GM12878 (cell line): ENCODE results near the gene SLC35A5. TPM values are rescaled to one million over a fixed set of nuclear protein-coding genes. Genes with fewer than 3 reads are reported as not detected.

Source experiments
- ATAC-seq: fragments of 200-7000 bp; cut with Tn5 transposase; 3 replicates; pipeline ENCODE4 v1.9.1; 2020; ENCODE audit warnings: mild to moderate bottlenecking, moderate library complexity
- BruUV-seq: library from RNA; stranded (reverse); fragments of 400-500 nt; replicated peaks from 2 replicates; lab custom pipeline; 2021; lab: Mats Ljungman, UMichigan
- CTCF ChIA-PET: fragments of 300-600 bp; sonication (Branson Sonifier 250); formaldehyde crosslinking; extraction: SDS; loops from one replicate; lab custom pipeline; 2021; ENCODE audit warnings: inconsistent platforms; lab: Yijun Ruan, JAX
- POLR2A ChIA-PET: fragments of 350-600 bp; formaldehyde crosslinking; extraction: SDS; loops from one replicate; lab custom pipeline; 2021; ENCODE audit warnings: inconsistent platforms; lab: Charles Lee
- RAD21 ChIA-PET: fragments of 300-600 bp; sonication (Branson Sonifier 250); formaldehyde crosslinking; loops from one replicate; lab custom pipeline; 2023; ENCODE audit warnings: antibody characterized with exemption; ENCODE audit not compliant: unreplicated experiment; lab: Charles Lee
- SMC1A ChIA-PET: fragments of 300-600 bp; sonication (Branson Sonifier 250); formaldehyde crosslinking; loops from one replicate; lab custom pipeline; 2023; ENCODE audit not compliant: unreplicated experiment, uncharacterized antibody; lab: Charles Lee
- DNase-seq: peaks from one replicate; pipeline ENCODE4 v3.0.0-alpha.2; 2011; ENCODE audit warnings: low read depth, low spot score
- FAIRE-seq: peaks from 3 replicates; lab custom pipeline; 2011; peaks lifted over from hg19 to GRCh38; lab: Jason Lieb, UNC
- H2AFZ ChIP-seq: 2 replicates; pipeline ENCODE4 v1.6.0; 2011; ENCODE audit warnings: low read depth, low read length, control low read depth; ENCODE audit not compliant: control insufficient read depth
- H3K27ac ChIP-seq: 2 replicates; pipeline ENCODE4 v1.5.1; 2011; ENCODE audit warnings: control low read depth; ENCODE audit not compliant: control insufficient read depth, insufficient read depth
- H3K27me3 ChIP-seq, 2 experiments: replicated peaks in 1 of 2; 2 replicates each; pipeline versions ENCODE4 v1.6.0 to v1.6.1; 2011; ENCODE audit warnings: low read length in 1 of 2; ENCODE audit not compliant: control insufficient read depth in 2 of 2, insufficient read depth in 2 of 2
- H3K36me3 ChIP-seq, 2 experiments: 2 replicates each; pipeline ENCODE4 v1.5.1; 2011; ENCODE audit warnings: low read length in 1 of 2; ENCODE audit not compliant: control insufficient read depth in 2 of 2, insufficient read depth in 2 of 2
- H3K4me1 ChIP-seq: 2 replicates; pipeline ENCODE4 v1.6.1; 2011; ENCODE audit warnings: mild to moderate bottlenecking, low read length, moderate library complexity, mixed read lengths; ENCODE audit not compliant: control insufficient read depth, insufficient read depth
- H3K4me2 ChIP-seq: 2 replicates; pipeline ENCODE4 v1.6.0; 2011; ENCODE audit warnings: control low read depth; ENCODE audit not compliant: control insufficient read depth, insufficient read depth
- H3K4me3 ChIP-seq: fragments of 200-600 bp; sonication (generic); 2 replicates; pipeline ENCODE4 v1.5.1; 2016
- H3K79me2 ChIP-seq: 2 replicates; pipeline ENCODE4 v1.6.0; 2011; ENCODE audit warnings: low read length; ENCODE audit not compliant: control insufficient read depth, insufficient read depth
- H3K9ac ChIP-seq: 2 replicates; pipeline ENCODE4 v1.8.0; 2011; ENCODE audit warnings: low read length, control low read depth, mixed read lengths; ENCODE audit not compliant: control insufficient read depth, insufficient read depth
- H3K9me3 ChIP-seq: replicated peaks from 3 replicates; pipeline ENCODE4 v1.5.1; 2011; ENCODE audit warnings: mild to moderate bottlenecking, low read length; ENCODE audit not compliant: control insufficient read depth, insufficient read depth
- H4K20me1 ChIP-seq: 2 replicates; pipeline ENCODE4 v1.6.0; 2011; ENCODE audit not compliant: control insufficient read depth, insufficient read depth
- ASH2L ChIP-seq: fragments of 300-600, 200-600 bp; sonication (generic); IDR thresholded peaks from 2 replicates; pipeline ENCODE4 v1.6.1; 2017; ENCODE audit warnings: low read depth, mild to moderate bottlenecking, borderline replicate concordance
- BCL11A ChIP-seq: IDR thresholded peaks from 2 replicates; pipeline ENCODE4 v1.6.1; 2011; ENCODE audit warnings: low read depth, low read length
- CBX5 ChIP-seq: sonication (generic); IDR thresholded peaks from 2 replicates; pipeline ENCODE4 v1.6.1; 2016; ENCODE audit warnings: low read depth, moderate library complexity, mild to moderate bottlenecking, inconsistent platforms
- MEF2A ChIP-seq: IDR thresholded peaks from 2 replicates; pipeline ENCODE4 v1.6.1; 2011; ENCODE audit warnings: low read depth, mild to moderate bottlenecking, low read length, moderate library complexity; ENCODE audit not compliant: insufficient read depth
- MTA2 ChIP-seq: fragments of 450-650 bp; IDR thresholded peaks from 2 replicates; pipeline ENCODE4 v1.6.1; 2016; ENCODE audit warnings: low read depth, mild to moderate bottlenecking, moderate library complexity
- NR2C1 ChIP-seq: fragments of 450-650 bp; IDR thresholded peaks from 2 replicates; pipeline ENCODE4 v1.6.1; 2017; ENCODE audit warnings: antibody characterized with exemption, mild to moderate bottlenecking, moderate library complexity
- RAD51 ChIP-seq: fragments of 450-650 bp; IDR thresholded peaks from 2 replicates; pipeline ENCODE4 v1.6.1; 2016; ENCODE audit warnings: moderate library complexity, mild to moderate bottlenecking, inconsistent platforms
- SMAD5 ChIP-seq: IDR thresholded peaks from 2 replicates; pipeline ENCODE4 v1.6.1; 2016; ENCODE audit warnings: antibody characterized with exemption, low read depth
- SMARCA5 ChIP-seq: fragments of 450-650 bp; IDR thresholded peaks from 2 replicates; pipeline ENCODE4 v1.6.1; 2017; ENCODE audit warnings: mild to moderate bottlenecking
- STAT1 ChIP-seq: fragments of 450-650 bp; conservative IDR thresholded peaks from 2 replicates; pipeline ENCODE4 v1.6.1; 2014; ENCODE audit warnings: antibody characterized with exemption, mild to moderate bottlenecking
- SUPT20H ChIP-seq: IDR thresholded peaks from 2 replicates; pipeline ENCODE4 v1.6.1; 2011; ENCODE audit warnings: low read depth, mild to moderate bottlenecking, low read length, moderate library complexity, borderline replicate concordance; ENCODE audit not compliant: control insufficient read depth
- TCF12 ChIP-seq: IDR thresholded peaks from 2 replicates; pipeline ENCODE4 v1.6.1; 2011; ENCODE audit warnings: low read depth, mild to moderate bottlenecking, low read length
- YY1 ChIP-seq: IDR thresholded peaks from 2 replicates; pipeline ENCODE4 v1.6.1; 2011; ENCODE audit warnings: low read depth, mild to moderate bottlenecking, low read length
- whole genome bisulfite sequencing: methylation state at CpG from one replicate; pipeline ENCODE4 v1.1.6; 2016; ENCODE audit warnings: low lambda C conversion rate; ENCODE audit not compliant: insufficient replicate concordance, insufficient coverage; ENCODE audit errors: missing lambda C conversion rate; 5-methylcytosine and 5-hydroxymethylcytosine counted together
- in situ Hi-C: fragments of 300-500 bp; cut with MboI; formaldehyde crosslinking; loops from 9 replicates; pipeline ENCODE4 v1.14.3; 2018; ENCODE audit warnings: mixed read lengths
- intact Hi-C: fragments of 100-400 bp; cut with micrococcal nuclease; formaldehyde crosslinking; loops from one replicate; pipeline ENCODE4 v1.14.2; 2022; ENCODE audit not compliant: unreplicated experiment
- polyA plus RNA-seq, 11 experiments: library from polyadenylated mRNA; depleted of rRNA in 4 of 11; unstranded in 6 of 11; stranded (reverse) in 5 of 11; fragments of >200 nt; fragmentation: Nextera tagmentation in 4 of 11; fragmentation: Illumina TruSeq in 1 of 11; extraction: Ambion mirVana in 4 of 11; extraction: Trizol in 1 of 11; gene quantifications; 1 replicate in 1 of 11; 2 replicates in 10 of 11; pipeline versions ENCODE4 v1.2.1 to v1.2.3, GENCODE V29; 2011 to 2016; ENCODE audit warnings: inconsistent platforms in 2 of 11, missing spikeins in 2 of 11, low read depth in 1 of 11
- total RNA-seq, 4 experiments: library from RNA; depleted of rRNA in 3 of 4; stranded (reverse); fragments of >200 nt in 3 of 4; fragmentation: Illumina TruSeq in 1 of 4; extraction: Trizol in 1 of 4; gene quantifications; 2 replicates each; pipeline versions ENCODE4 v1.2.1 to v1.2.3, GENCODE V29; 2013 to 2021
- TF ChIP-seq, protein P1 (sequence below): fragments of 450-650 bp; IDR thresholded peaks from 2 replicates; pipeline ENCODE4 v1.6.1; 2018; ENCODE audit warnings: mild to moderate bottlenecking, low read depth, moderate library complexity; ENCODE audit not compliant: partially characterized antibody
- TF ChIP-seq, protein P2 (sequence below): fragments of 450-650 bp; IDR thresholded peaks from 2 replicates; pipeline ENCODE4 v1.6.1; 2017; ENCODE audit warnings: mild to moderate bottlenecking, moderate library complexity
- TF ChIP-seq, protein P3 (sequence below): fragments of 450-650 bp; IDR thresholded peaks from 2 replicates; pipeline ENCODE4 v1.6.1; 2016; ENCODE audit warnings: mild to moderate bottlenecking

SLC35A5 gene
- total and polyA plus RNA-seq, 10 of the 15 experiments (the other 5 are each of a cell fraction or from before 2014, with no cell fraction given): 10.9 to 38.1 (median 16.0) TPM

DNA sequence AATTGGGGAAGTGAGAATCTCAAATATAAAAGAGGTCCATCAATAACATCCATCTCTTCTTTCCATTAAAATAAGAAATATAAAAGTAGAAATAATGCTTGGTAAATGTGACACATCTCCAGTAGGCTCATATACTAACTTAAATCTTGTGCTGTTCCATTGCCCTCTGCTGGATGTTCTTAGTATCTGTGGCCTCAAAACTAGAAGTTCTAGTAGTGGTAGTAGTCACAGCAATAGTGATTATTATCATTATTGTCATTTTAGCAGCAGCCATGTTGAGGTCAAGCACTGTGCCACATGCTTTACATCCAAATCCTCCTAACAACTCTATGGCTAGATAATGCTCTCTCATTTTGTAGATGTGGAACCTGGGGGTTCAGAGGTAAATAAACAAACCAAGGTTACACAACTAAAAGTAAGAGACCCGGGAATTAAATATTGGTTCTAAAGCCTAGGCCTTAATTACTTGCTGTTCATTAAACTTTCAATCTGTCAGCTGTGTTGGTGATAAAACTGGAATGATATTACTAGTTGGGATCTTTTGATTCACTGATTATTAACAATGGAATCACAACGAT is 42.3 kb upstream of the SLC35A5 start:
- FAIRE-seq (peak; percentile 73), ATAC-seq (peak; percentile 83), DNase-seq (peak; percentile 68)
- intact Hi-C loops: loop anchor here (1.0 to 5.0 kb wide), 8 partner anchors 37 to 407 kb away; no protein-coding TSS in a partner anchor
- in situ Hi-C loops: loop anchor here (5.0 kb wide), 2 partner anchors 197 to 407 kb away; no protein-coding TSS in a partner anchor
- peaks cover 5% of the 10 kb centered on the region; the same call in 2 of the 3 replicates for H3K9me3 ChIP-seq
- H3K36me3 ChIP-seq: no peaks in the 10 kb centered on the region
- no peak overlapping the region for H2AFZ ChIP-seq
- RAD21 ChIA-PET: interaction anchor here (1.0 to 3.5 kb wide), 20 partner anchors 19 to 408 kb away, joined by 3 to 29 read pairs (median 5); partner anchors contain the start of genes BTLA, CD200 and SLC9C1
- BruUV-seq: no TSS peak
- SMC1A ChIA-PET: interaction anchor here (0.8 to 6.9 kb wide), 32 partner anchors 12 to 650 kb away, joined by 3 to 60 read pairs (median 6); partner anchors contain the start of genes BTLA, CD200 and SLC9C1
- no peak overlapping the region for H3K4me2 ChIP-seq
- no peaks in the 10 kb centered on the region; the same call in 1 of the 2 replicates for H3K79me2 ChIP-seq
- CTCF ChIA-PET: interaction anchor here (0.6 to 6.6 kb wide), 26 partner anchors 11 to 413 kb away, joined by 3 to 76 read pairs (median 4); partner anchors contain the start of genes CD200 and SLC9C1
- H3K4me1 ChIP-seq: peaks cover 4% of the 10 kb centered on the region; the same call in 1 of the 2 replicates
- POLR2A ChIA-PET: interaction anchor here (0.9 to 1.3 kb wide), 4 partner anchors 31 to 226 kb away, joined by 3 read pairs; no protein-coding TSS in a partner anchor
- no peaks in the 10 kb centered on the region for H4K20me1 ChIP-seq
- WGBS: 93% methylated on average over 2 of the region's 2 CpGs
- H3K4me3 ChIP-seq: no peak overlapping the region
- H3K27ac ChIP-seq: peak overlapping the region; percentile 54
- H3K27me3 ChIP-seq: no peaks in the 10 kb centered on the region
- no peak overlapping the region for H3K9ac ChIP-seq
- TF ChIP-seq, protein P1, sequence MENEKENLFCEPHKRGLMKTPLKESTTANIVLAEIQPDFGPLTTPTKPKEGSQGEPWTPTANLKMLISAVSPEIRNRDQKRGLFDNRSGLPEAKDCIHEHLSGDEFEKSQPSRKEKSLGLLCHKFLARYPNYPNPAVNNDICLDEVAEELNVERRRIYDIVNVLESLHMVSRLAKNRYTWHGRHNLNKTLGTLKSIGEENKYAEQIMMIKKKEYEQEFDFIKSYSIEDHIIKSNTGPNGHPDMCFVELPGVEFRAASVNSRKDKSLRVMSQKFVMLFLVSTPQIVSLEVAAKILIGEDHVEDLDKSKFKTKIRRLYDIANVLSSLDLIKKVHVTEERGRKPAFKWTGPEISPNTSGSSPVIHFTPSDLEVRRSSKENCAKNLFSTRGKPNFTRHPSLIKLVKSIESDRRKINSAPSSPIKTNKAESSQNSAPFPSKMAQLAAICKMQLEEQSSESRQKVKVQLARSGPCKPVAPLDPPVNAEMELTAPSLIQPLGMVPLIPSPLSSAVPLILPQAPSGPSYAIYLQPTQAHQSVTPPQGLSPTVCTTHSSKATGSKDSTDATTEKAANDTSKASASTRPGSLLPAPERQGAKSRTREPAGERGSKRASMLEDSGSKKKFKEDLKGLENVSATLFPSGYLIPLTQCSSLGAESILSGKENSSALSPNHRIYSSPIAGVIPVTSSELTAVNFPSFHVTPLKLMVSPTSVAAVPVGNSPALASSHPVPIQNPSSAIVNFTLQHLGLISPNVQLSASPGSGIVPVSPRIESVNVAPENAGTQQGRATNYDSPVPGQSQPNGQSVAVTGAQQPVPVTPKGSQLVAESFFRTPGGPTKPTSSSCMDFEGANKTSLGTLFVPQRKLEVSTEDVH: no peak
- TF ChIP-seq RAD51 (no peak), TCF12 (no peak), MEF2A (peak; percentile 20; the same call in 1 of the 2 replicates), STAT1 (no peak), YY1 (peak; percentile 75; the same call in 1 of the 2 replicates), SUPT20H (no peak), NR2C1 (no peak), ASH2L (no peak), MTA2 (no peak), CBX5 (peak; percentile 46; the same call in 1 of the 2 replicates), SMARCA5 (no peak), BCL11A (no peak), SMAD5 (no peak)
- TF ChIP-seq, protein P2, sequence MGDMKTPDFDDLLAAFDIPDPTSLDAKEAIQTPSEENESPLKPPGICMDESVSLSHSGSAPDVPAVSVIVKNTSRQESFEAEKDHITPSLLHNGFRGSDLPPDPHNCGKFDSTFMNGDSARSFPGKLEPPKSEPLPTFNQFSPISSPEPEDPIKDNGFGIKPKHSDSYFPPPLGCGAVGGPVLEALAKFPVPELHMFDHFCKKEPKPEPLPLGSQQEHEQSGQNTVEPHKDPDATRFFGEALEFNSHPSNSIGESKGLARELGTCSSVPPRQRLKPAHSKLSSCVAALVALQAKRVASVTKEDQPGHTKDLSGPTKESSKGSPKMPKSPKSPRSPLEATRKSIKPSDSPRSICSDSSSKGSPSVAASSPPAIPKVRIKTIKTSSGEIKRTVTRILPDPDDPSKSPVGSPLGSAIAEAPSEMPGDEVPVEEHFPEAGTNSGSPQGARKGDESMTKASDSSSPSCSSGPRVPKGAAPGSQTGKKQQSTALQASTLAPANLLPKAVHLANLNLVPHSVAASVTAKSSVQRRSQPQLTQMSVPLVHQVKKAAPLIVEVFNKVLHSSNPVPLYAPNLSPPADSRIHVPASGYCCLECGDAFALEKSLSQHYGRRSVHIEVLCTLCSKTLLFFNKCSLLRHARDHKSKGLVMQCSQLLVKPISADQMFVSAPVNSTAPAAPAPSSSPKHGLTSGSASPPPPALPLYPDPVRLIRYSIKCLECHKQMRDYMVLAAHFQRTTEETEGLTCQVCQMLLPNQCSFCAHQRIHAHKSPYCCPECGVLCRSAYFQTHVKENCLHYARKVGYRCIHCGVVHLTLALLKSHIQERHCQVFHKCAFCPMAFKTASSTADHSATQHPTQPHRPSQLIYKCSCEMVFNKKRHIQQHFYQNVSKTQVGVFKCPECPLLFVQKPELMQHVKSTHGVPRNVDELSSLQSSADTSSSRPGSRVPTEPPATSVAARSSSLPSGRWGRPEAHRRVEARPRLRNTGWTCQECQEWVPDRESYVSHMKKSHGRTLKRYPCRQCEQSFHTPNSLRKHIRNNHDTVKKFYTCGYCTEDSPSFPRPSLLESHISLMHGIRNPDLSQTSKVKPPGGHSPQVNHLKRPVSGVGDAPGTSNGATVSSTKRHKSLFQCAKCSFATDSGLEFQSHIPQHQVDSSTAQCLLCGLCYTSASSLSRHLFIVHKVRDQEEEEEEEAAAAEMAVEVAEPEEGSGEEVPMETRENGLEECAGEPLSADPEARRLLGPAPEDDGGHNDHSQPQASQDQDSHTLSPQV: no peak
- TF ChIP-seq, protein P3, sequence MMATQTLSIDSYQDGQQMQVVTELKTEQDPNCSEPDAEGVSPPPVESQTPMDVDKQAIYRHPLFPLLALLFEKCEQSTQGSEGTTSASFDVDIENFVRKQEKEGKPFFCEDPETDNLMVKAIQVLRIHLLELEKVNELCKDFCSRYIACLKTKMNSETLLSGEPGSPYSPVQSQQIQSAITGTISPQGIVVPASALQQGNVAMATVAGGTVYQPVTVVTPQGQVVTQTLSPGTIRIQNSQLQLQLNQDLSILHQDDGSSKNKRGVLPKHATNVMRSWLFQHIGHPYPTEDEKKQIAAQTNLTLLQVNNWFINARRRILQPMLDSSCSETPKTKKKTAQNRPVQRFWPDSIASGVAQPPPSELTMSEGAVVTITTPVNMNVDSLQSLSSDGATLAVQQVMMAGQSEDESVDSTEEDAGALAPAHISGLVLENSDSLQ: no peak
